K562 (cell line): Measurements from ENCODE around the gene XPOT. TPM values are rescaled to one million over a fixed set of nuclear protein-coding genes. Genes with fewer than 3 reads are reported as not detected.

Experiments
- ATAC-seq: fragments of 200-7000 bp; cut with Tn5 transposase; 3 replicates; pipeline ENCODE4 v1.9.1; 2020; ENCODE audit warnings: moderate library complexity
- BruUV-seq: library from RNA; stranded (reverse); fragments of 400-500 nt; replicated peaks from 2 replicates; lab custom pipeline; 2021; lab: Mats Ljungman, UMichigan
- CTCF ChIA-PET: fragments of 300-600 bp; formaldehyde crosslinking; extraction: SDS; loops from one replicate; lab custom pipeline; 2021; ENCODE audit warnings: low intra/inter-chr PET ratio; lab: Yijun Ruan, JAX
- POLR2A ChIA-PET: fragments of 300-600, 350-650 bp; sonication (Branson Sonifier 250); formaldehyde crosslinking; extraction: SDS; loops from one replicate; lab custom pipeline; 2021; ENCODE audit warnings: antibody characterized with exemption, inconsistent platforms; lab: Yijun Ruan, JAX
- DNase-seq, 4 experiments: peaks; one replicate each; pipeline versions ENCODE4 v3.0.0 to v3.0.0-alpha.2; 2011 to 2018; ENCODE audit warnings: low spot score in 3 of 4, mixed read lengths in 3 of 4; ENCODE audit errors: extremely low read depth in 1 of 4
- FAIRE-seq: peaks from 2 replicates; lab custom pipeline; 2011; peaks lifted over from hg19 to GRCh38; lab: Jason Lieb, UNC
- H2AFZ ChIP-seq: 2 replicates; pipeline ENCODE4 v1.6.0; 2011; ENCODE audit warnings: low read depth, low read length, control low read depth, inconsistent platforms
- H3K27ac ChIP-seq: fragments of 200-600 bp; 3 replicates; pipeline ENCODE4 v1.8.0; 2011; ENCODE audit warnings: low read depth, mild to moderate bottlenecking, control low read depth, inconsistent platforms, low read length, moderate library complexity, mixed read lengths; ENCODE audit errors: extremely low read depth
- H3K27me3 ChIP-seq, 2 experiments: fragments of 300-600 bp in 1 of 2; 2 replicates in 1 of 2; 3 replicates in 1 of 2; pipeline versions ENCODE4 v1.6.0 to v1.8.0; 2011; ENCODE audit warnings: inconsistent platforms in 2 of 2, low read length in 2 of 2, mild to moderate bottlenecking in 1 of 2, mixed read lengths in 1 of 2, moderate library complexity in 1 of 2; ENCODE audit not compliant: control insufficient read depth in 2 of 2, insufficient read depth in 2 of 2
- H3K36me3 ChIP-seq: fragments of 300-600 bp; 3 replicates; pipeline ENCODE4 v1.8.0; 2011; ENCODE audit warnings: mild to moderate bottlenecking, low read length, inconsistent platforms; ENCODE audit not compliant: control insufficient read depth, insufficient read depth
- H3K4me1 ChIP-seq, 2 experiments: fragments of 200-600 bp in 1 of 2; replicated peaks in 1 of 2; 2 replicates in 1 of 2; 3 replicates in 1 of 2; pipeline versions ENCODE4 v1.5.1 to v1.8.0; 2011; ENCODE audit warnings: inconsistent platforms in 2 of 2, low read length in 2 of 2, mild to moderate bottlenecking in 1 of 2, mixed read lengths in 1 of 2, moderate library complexity in 1 of 2; ENCODE audit not compliant: control insufficient read depth in 2 of 2, insufficient read depth in 2 of 2
- H3K4me2 ChIP-seq: 2 replicates; pipeline ENCODE4 v1.6.1; 2011; ENCODE audit warnings: low read length, control low read depth, inconsistent platforms, mixed read lengths; ENCODE audit not compliant: insufficient read depth
- H3K4me3 ChIP-seq: fragments of 200-600 bp; sonication (generic), shearing (Covaris generic); 2 replicates; pipeline ENCODE4 v1.5.1; 2016; ENCODE audit warnings: control low read depth, inconsistent platforms
- H3K79me2 ChIP-seq: fragments of 200-600 bp; 3 replicates; pipeline ENCODE4 v1.8.0; 2011; ENCODE audit warnings: low read length, inconsistent platforms; ENCODE audit not compliant: control insufficient read depth, insufficient read depth
- H3K9ac ChIP-seq, 2 experiments: 2 replicates each; pipeline versions ENCODE4 v1.6.0 to v1.6.1; 2011; ENCODE audit warnings: low read depth in 2 of 2, low read length in 2 of 2, control low read depth in 1 of 2, inconsistent platforms in 1 of 2, mild to moderate bottlenecking in 1 of 2, mixed read lengths in 1 of 2; ENCODE audit not compliant: insufficient read depth in 1 of 2
- H3K9me1 ChIP-seq: one replicate; pipeline ENCODE4 v1.6.0; 2011; ENCODE audit warnings: inconsistent platforms, mild to moderate bottlenecking, low read length, moderate library complexity; ENCODE audit not compliant: control insufficient read depth, insufficient read depth
- H3K9me3 ChIP-seq: replicated peaks from 2 replicates; pipeline ENCODE4 v1.5.1; 2011; ENCODE audit warnings: low read depth, low read length, inconsistent platforms; ENCODE audit not compliant: control insufficient read depth, insufficient read depth
- H4K20me1 ChIP-seq: replicated peaks from 2 replicates; pipeline ENCODE4 v1.6.1; 2011; ENCODE audit warnings: low read length, inconsistent platforms, mixed read lengths; ENCODE audit not compliant: control insufficient read depth, insufficient read depth
- ADNP ChIP-seq: fragments of 200-800 bp; sonication (Bioruptor generic); IDR thresholded peaks from 2 replicates; pipeline ENCODE4 v1.6.1; 2016; ENCODE audit warnings: missing genetic modification characterization, missing compliant biosample characterization
- FIP1L1 ChIP-seq: fragments of 200-400 bp; formaldehyde crosslinking; IDR thresholded peaks from 2 replicates; pipeline ENCODE4 v1.6.1; 2018; ENCODE audit warnings: mild to moderate bottlenecking, low read depth, low read length; ENCODE audit not compliant: poor library complexity, severe bottlenecking
- FUS ChIP-seq: fragments of 200-400 bp; formaldehyde crosslinking; optimal IDR thresholded peaks from 2 replicates; pipeline ENCODE3; 2017; ENCODE audit warnings: low read depth, low read length
- NFIC ChIP-seq: fragments of 450-650 bp; IDR thresholded peaks from 2 replicates; pipeline ENCODE4 v1.6.1; 2017; ENCODE audit warnings: mild to moderate bottlenecking, inconsistent platforms
- NFIX ChIP-seq: fragments of 250-450 bp; sonication (Bioruptor Pico); IDR thresholded peaks from 2 replicates; pipeline ENCODE4 v1.4.0; 2020; ENCODE audit warnings: low read depth, mild to moderate bottlenecking, moderate library complexity
- NR0B1 ChIP-seq: fragments of 450-650 bp; IDR thresholded peaks from one replicate; pipeline ENCODE4 v1.6.1; 2018; ENCODE audit warnings: mild to moderate bottlenecking, moderate library complexity; ENCODE audit not compliant: partially characterized antibody
- RFX5 ChIP-seq: IDR thresholded peaks from 2 replicates; pipeline ENCODE4 v1.6.1; 2011; ENCODE audit warnings: low read depth, mild to moderate bottlenecking, improper control_type of control experiment, low read length
- SLC30A9 ChIP-seq: fragments of 250-450 bp; sonication (Bioruptor Pico); IDR thresholded peaks from 2 replicates; pipeline ENCODE4 v1.8.0; 2022; ENCODE audit warnings: mild to moderate bottlenecking, moderate library complexity
- SP2 ChIP-seq: IDR thresholded peaks from 2 replicates; pipeline ENCODE4 v1.6.1; 2011; ENCODE audit warnings: mild to moderate bottlenecking, low read depth, low read length, moderate library complexity; ENCODE audit not compliant: poor library complexity, severe bottlenecking; ENCODE audit errors: extremely low read depth
- USF1 ChIP-seq: sonication (generic); formaldehyde crosslinking; IDR thresholded peaks from 2 replicates; pipeline ENCODE4 v1.9.0; 2022; ENCODE audit warnings: mild to moderate bottlenecking, missing genetic modification reagents
- USF2 ChIP-seq: sonication (generic); formaldehyde crosslinking; IDR thresholded peaks from 2 replicates; pipeline ENCODE4 v1.5.0; 2020; ENCODE audit warnings: missing genetic modification reagents
- ZNF165 ChIP-seq: fragments of 250-450 bp; sonication (Bioruptor Pico); IDR thresholded peaks from 2 replicates; pipeline ENCODE4 v1.4.0; 2020; ENCODE audit warnings: borderline replicate concordance
- ZNF232 ChIP-seq: sonication (generic); formaldehyde crosslinking; IDR thresholded peaks from 2 replicates; pipeline ENCODE4 v1.8.0; 2022; ENCODE audit warnings: mild to moderate bottlenecking, missing genetic modification reagents
- ZNF586 ChIP-seq: fragments of 450-650 bp; formaldehyde crosslinking; conservative IDR thresholded peaks from 2 replicates; pipeline ENCODE4 v1.4.0; 2020; ENCODE audit warnings: mild to moderate bottlenecking, moderate library complexity
- WGBS: fragments of 100-300 bp; shearing (Covaris generic); methylation state at CpG from one replicate; pipeline ENCODE4 v1.1.6; 2016; ENCODE audit warnings: low coverage, mixed read lengths; ENCODE audit not compliant: insufficient coverage; ENCODE audit errors: missing lambda C conversion rate; 5-methylcytosine and 5-hydroxymethylcytosine counted together
- in situ Hi-C: fragments of 300-500 bp; cut with MboI; formaldehyde crosslinking; loops from 4 replicates; pipeline ENCODE4 v1.15.0; 2018; ENCODE audit warnings: inconsistent platforms, mixed read lengths
- intact Hi-C: fragments of 100-400 bp; cut with micrococcal nuclease; formaldehyde crosslinking; loops from 2 replicates; pipeline ENCODE4 v1.14.2; 2022
- polyA plus RNA-seq, 8 experiments: library from polyadenylated mRNA; depleted of rRNA in 4 of 8; stranded (reverse) in 5 of 8; unstranded in 3 of 8; fragments of >200 nt; fragmentation: Nextera tagmentation in 2 of 8; fragmentation: Illumina TruSeq in 1 of 8; extraction: Ambion mirVana in 2 of 8; extraction: Trizol in 1 of 8; gene quantifications; 2 replicates each; pipeline versions ENCODE4 v1.2.1 to v1.2.3, GENCODE V29; 2011 to 2014; ENCODE audit warnings: inconsistent platforms in 1 of 8, missing spikeins in 1 of 8
- total RNA-seq, 7 experiments: library from RNA; depleted of rRNA in 6 of 7; stranded (reverse); fragments of >200 nt in 6 of 7; fragmentation: Illumina TruSeq in 2 of 7; extraction: Trizol in 2 of 7; gene quantifications; 2 replicates each; pipeline versions ENCODE4 v1.2.1 to v1.2.3, GENCODE V29; 2011 to 2021; ENCODE audit warnings: low replicate concordance in 1 of 7

XPOT gene
- total and polyA plus RNA-seq, 9 of the 15 experiments (the other 6 are each of a cell fraction or from before 2014, with no cell fraction given), result 26.2 to 192 (median 102) TPM

- Histone ChIP-seq H3K79me2 (0 out of 3 replicates have a peak, but pooled peaks cover 5% of the 10 kb centered on the region), H3K36me3 (peaks cover 78% of the 10 kb centered on the region)
Measured at GRCh38 chr12:64466178-64466577, 62.0 kb downstream of the XPOT start.

GRCh38 chr12:64468966-64469365 lies 64.8 kb downstream of the XPOT start:
- H3K9ac ChIP-seq, result no peak overlapping the region
- intact Hi-C loops, result no loop called here
- BruUV-seq, result no TSS peak
- no peak for TF ChIP-seq ZNF232 (CRISPR knock-in tag)
- TF ChIP-seq USF1 (CRISPR knock-in tag), result no peak
- no peak for TF ChIP-seq FUS
- no peak for TF ChIP-seq NR0B1
- TF ChIP-seq FIP1L1, result no peak
- TF ChIP-seq USF2 (CRISPR knock-in tag), result no peak
- TF ChIP-seq SLC30A9, result no peak
- no peak for TF ChIP-seq RFX5
- no peak for TF ChIP-seq ADNP (tag)
- TF ChIP-seq SP2, result no peak
- TF ChIP-seq ZNF165 (CRISPR knock-in tag), result no peak

More at GRCh38 chr12:64466178-64466577, 62.0 kb downstream of the XPOT start:
- no peak for DNase-seq
- no peak overlapping the region for H3K27ac ChIP-seq
- FAIRE-seq, result no peak
- no peak overlapping the region for H3K9ac ChIP-seq
- no peaks in the 10 kb centered on the region for H3K9me3 ChIP-seq
- no peak overlapping the region for H3K4me2 ChIP-seq
- in situ Hi-C loops (no loop called here), intact Hi-C loops (no loop called here)
- ChIA-PET POLR2A (interaction anchor here (1.7 kb wide), 1 partner anchor 19 kb away, joined by 3 read pairs; no protein-coding TSS in a partner anchor), CTCF (no interaction called here)
- ATAC-seq, result no peak
- H2AFZ ChIP-seq, result no peak overlapping the region
- no peaks in the 10 kb centered on the region for H3K27me3 ChIP-seq
- TSS peak; percentile 4 for BruUV-seq
- H4K20me1 ChIP-seq, result no peaks in the 10 kb centered on the region
- TF ChIP-seq NFIX (CRISPR knock-in tag), result peak; percentile 56
- TF ChIP-seq ZNF586 (CRISPR knock-in tag), result no peak
- TF ChIP-seq NFIC, result peak; percentile 92
- H3K9me1 ChIP-seq, result no peaks in the 10 kb centered on the region
- H3K4me1 ChIP-seq, result no peaks in the 10 kb centered on the region
- no peak overlapping the region for H3K4me3 ChIP-seq

More at GRCh38 chr12:64468966-64469365, 64.8 kb downstream of the XPOT start:
- peaks cover 82% of the 10 kb centered on the region for H3K36me3 ChIP-seq
- no peaks in the 10 kb centered on the region for H3K79me2 ChIP-seq
- H3K4me2 ChIP-seq, result no peak overlapping the region
- no peaks in the 10 kb centered on the region for H3K4me1 ChIP-seq
- FAIRE-seq (no peak), ATAC-seq (no peak; the same call in 1 of the 3 replicates), DNase-seq (no peak)
- CTCF ChIA-PET, result no interaction called here
- WGBS, result 56% methylated on average over 5 of the region's 5 CpGs
- in situ Hi-C loops, result no loop called here
- H3K9me3 ChIP-seq, result no peaks in the 10 kb centered on the region
- H3K4me3 ChIP-seq, result no peak overlapping the region
- no peaks in the 10 kb centered on the region for H4K20me1 ChIP-seq
- no peak overlapping the region for H2AFZ ChIP-seq
- H3K9me1 ChIP-seq, result no peaks in the 10 kb centered on the region
- no peaks in the 10 kb centered on the region for H3K27me3 ChIP-seq
- POLR2A ChIA-PET, result interaction anchor here (0.6 to 1.9 kb wide), 4 partner anchors 15 to 169 kb away, joined by 3 to 5 read pairs (median 4); no protein-coding TSS in a partner anchor
- H3K27ac ChIP-seq, result no peak overlapping the region; the same call in 2 of the 3 replicates
